Caco-2 (cell line): Measurements from ENCODE around the gene DDX39A. TPM values are rescaled to one million over a fixed set of nuclear protein-coding genes. Genes with fewer than 3 reads are reported as not detected.

ENCODE experiments used
- BruUV-seq: library from RNA; stranded (reverse); fragments of 400-500 nt; replicated peaks from 2 replicates; lab custom pipeline; 2021; lab: Mats Ljungman, UMichigan
- CTCF ChIA-PET: fragments of 300-600 bp; sonication (Branson Sonifier 250); formaldehyde crosslinking; loops from one replicate; lab custom pipeline; 2022; ENCODE audit warnings: antibody characterized with exemption; lab: Charles Lee
- POLR2A ChIA-PET: fragments of 300-600 bp; sonication (Branson Sonifier 250); formaldehyde crosslinking; loops from one replicate; lab custom pipeline; 2022; ENCODE audit warnings: antibody characterized with exemption; lab: Charles Lee
- DNase-seq, 2 experiments: peaks; one replicate each; pipeline versions ENCODE4 v3.0.0 to v3.0.0-alpha.2; 2020 to 2022
- H3K27me3 ChIP-seq: replicated peaks from 2 replicates; pipeline ENCODE4 v1.6.0; 2011; ENCODE audit warnings: low read length; ENCODE audit not compliant: control insufficient read depth, insufficient read depth
- H3K36me3 ChIP-seq: 2 replicates; pipeline ENCODE4 v1.5.1; 2011; ENCODE audit warnings: low read length; ENCODE audit not compliant: control insufficient read depth, insufficient read depth
- H3K4me1 ChIP-seq: fragments of 250-450 bp; sonication (Bioruptor Pico); 2 replicates; pipeline ENCODE4 v1.5.1; 2020; ENCODE audit warnings: mild to moderate bottlenecking
- H3K4me3 ChIP-seq: 2 replicates; pipeline ENCODE4 v1.5.1; 2011; ENCODE audit warnings: low read depth, mild to moderate bottlenecking, control low read depth, low read length
- H3K9me3 ChIP-seq: fragments of 250-450 bp; sonication (Bioruptor Pico); 2 replicates; pipeline ENCODE4 v1.5.1; 2020; ENCODE audit warnings: mild to moderate bottlenecking, moderate library complexity
- H3K27ac Mint-ChIP-seq: one replicate; pipeline ENCODE4 v1.8.0; 2022; ENCODE audit warnings: mixed read lengths; ENCODE audit not compliant: unreplicated experiment
- H3K27me3 Mint-ChIP-seq: one replicate; pipeline ENCODE4 v1.8.0; 2022; ENCODE audit warnings: mixed read lengths; ENCODE audit not compliant: insufficient read depth, unreplicated experiment
- H3K36me3 Mint-ChIP-seq: one replicate; pipeline ENCODE4 v1.8.0; 2022; ENCODE audit warnings: mild to moderate bottlenecking, mixed read lengths; ENCODE audit not compliant: insufficient read depth, unreplicated experiment
- H3K4me1 Mint-ChIP-seq: one replicate; pipeline ENCODE4 v1.8.0; 2022; ENCODE audit warnings: low read depth, mixed read lengths; ENCODE audit not compliant: unreplicated experiment
- H3K4me3 Mint-ChIP-seq: one replicate; pipeline ENCODE4 v1.8.0; 2022; ENCODE audit warnings: mild to moderate bottlenecking, moderate library complexity, mixed read lengths; ENCODE audit not compliant: unreplicated experiment
- H3K9me3 Mint-ChIP-seq: one replicate; pipeline ENCODE4 v1.8.0; 2022; ENCODE audit warnings: mixed read lengths; ENCODE audit not compliant: unreplicated experiment
- intact Hi-C: fragments of 100-400 bp; cut with micrococcal nuclease; formaldehyde crosslinking; loops from one replicate; pipeline ENCODE4 v1.10.0; 2022; ENCODE audit not compliant: unreplicated experiment
- total RNA-seq: library from RNA; stranded (reverse); gene quantifications from 2 replicates; pipeline ENCODE4 v1.2.3, GENCODE V29; 2022
- TF ChIP-seq, protein P1 (sequence below), 2 experiments: fragments of 200-600 bp in 1 of 2; IDR thresholded peaks; 1 replicate in 1 of 2; 2 replicates in 1 of 2; pipeline versions ENCODE4 v1.5.1 to v1.8.0; 2011 to 2022; ENCODE audit warnings: antibody characterized with exemption in 1 of 2, control low read depth in 1 of 2, inconsistent platforms in 1 of 2, low read depth in 1 of 2, low read length in 1 of 2, mild to moderate bottlenecking in 1 of 2, moderate library complexity in 1 of 2; ENCODE audit not compliant: insufficient read depth in 1 of 2, severe bottlenecking in 1 of 2, unreplicated experiment in 1 of 2

The DDX39A gene
- total RNA-seq, 1 experiment from 2014 or later: 118 TPM

DNA sequence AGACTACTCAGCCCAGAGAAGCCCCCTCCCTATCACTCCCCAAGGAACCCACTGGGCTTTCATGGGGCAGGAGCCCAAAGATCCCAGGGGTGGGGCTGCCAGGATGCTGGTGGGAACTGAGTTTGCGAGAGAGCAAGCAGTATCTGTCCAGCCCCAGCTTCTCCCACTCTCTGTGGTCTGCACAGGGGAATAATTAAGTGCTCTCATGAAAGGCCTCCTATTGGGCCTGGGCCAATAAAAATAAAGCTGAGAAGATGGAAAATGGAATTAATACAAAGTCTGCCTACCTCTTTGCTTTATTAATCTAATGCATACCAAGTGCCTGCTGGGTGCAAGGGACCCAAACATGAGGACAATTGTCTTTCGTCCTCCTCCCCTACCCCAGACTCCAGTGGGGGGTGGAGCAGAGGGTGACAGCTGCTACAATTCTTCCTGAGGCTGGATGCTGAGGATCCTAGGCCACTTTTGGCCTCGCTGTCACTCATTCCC, 5.4 kb downstream of the DDX39A start:
- H3K4me3 Mint-ChIP-seq: no peak overlapping the region
- Histone ChIP-seq H3K36me3 (peaks cover 4% of the 10 kb centered on the region), H3K4me1 (0 out of 2 replicates have a peak, but pooled peaks cover 4% of the 10 kb centered on the region), H3K27me3 (no peaks in the 10 kb centered on the region), H3K9me3 (no peaks in the 10 kb centered on the region), H3K4me3 (no peak overlapping the region)
- H3K4me1 Mint-ChIP-seq: peaks cover 14% of the 10 kb centered on the region
- TF ChIP-seq, protein P1, sequence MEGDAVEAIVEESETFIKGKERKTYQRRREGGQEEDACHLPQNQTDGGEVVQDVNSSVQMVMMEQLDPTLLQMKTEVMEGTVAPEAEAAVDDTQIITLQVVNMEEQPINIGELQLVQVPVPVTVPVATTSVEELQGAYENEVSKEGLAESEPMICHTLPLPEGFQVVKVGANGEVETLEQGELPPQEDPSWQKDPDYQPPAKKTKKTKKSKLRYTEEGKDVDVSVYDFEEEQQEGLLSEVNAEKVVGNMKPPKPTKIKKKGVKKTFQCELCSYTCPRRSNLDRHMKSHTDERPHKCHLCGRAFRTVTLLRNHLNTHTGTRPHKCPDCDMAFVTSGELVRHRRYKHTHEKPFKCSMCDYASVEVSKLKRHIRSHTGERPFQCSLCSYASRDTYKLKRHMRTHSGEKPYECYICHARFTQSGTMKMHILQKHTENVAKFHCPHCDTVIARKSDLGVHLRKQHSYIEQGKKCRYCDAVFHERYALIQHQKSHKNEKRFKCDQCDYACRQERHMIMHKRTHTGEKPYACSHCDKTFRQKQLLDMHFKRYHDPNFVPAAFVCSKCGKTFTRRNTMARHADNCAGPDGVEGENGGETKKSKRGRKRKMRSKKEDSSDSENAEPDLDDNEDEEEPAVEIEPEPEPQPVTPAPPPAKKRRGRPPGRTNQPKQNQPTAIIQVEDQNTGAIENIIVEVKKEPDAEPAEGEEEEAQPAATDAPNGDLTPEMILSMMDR (IDR thresholded peaks at IDR 0.05; ENCODE audit: insufficient read depth in 1 of 2, low read depth in 1 of 2, low read length in 1 of 2, severe bottlenecking in 1 of 2, unreplicated experiment in 1 of 2): no peak
- H3K27ac Mint-ChIP-seq: no peak overlapping the region
- H3K27me3 Mint-ChIP-seq: no peaks in the 10 kb centered on the region
- BruUV-seq: no TSS peak
- ChIA-PET POLR2A (no interaction called here), CTCF (no interaction called here)
- intact Hi-C loops: no loop called here
- H3K36me3 Mint-ChIP-seq: peaks cover 75% of the 10 kb centered on the region
- H3K9me3 Mint-ChIP-seq: no peaks in the 10 kb centered on the region
- no peak for DNase-seq

GRCh38 chr19:14412996-14413692, 6.0 kb downstream of the DDX39A start:
- no peaks in the 10 kb centered on the region for H3K27me3 Mint-ChIP-seq
- H3K36me3 Mint-ChIP-seq: peaks cover 76% of the 10 kb centered on the region
- Histone ChIP-seq H3K27me3 (no peaks in the 10 kb centered on the region), H3K9me3 (no peaks in the 10 kb centered on the region), H3K4me1 (0 out of 2 replicates have a peak, but pooled peaks cover 4% of the 10 kb centered on the region), H3K36me3 (peaks cover 4% of the 10 kb centered on the region), H3K4me3 (no peak overlapping the region)
- DNase-seq: no peak
- no peak overlapping the region for H3K27ac Mint-ChIP-seq
- CTCF ChIA-PET: no interaction called here
- POLR2A ChIA-PET: no interaction called here
- peaks cover 14% of the 10 kb centered on the region for H3K4me1 Mint-ChIP-seq
- no TSS peak for BruUV-seq
- no peak overlapping the region for H3K4me3 Mint-ChIP-seq
- H3K9me3 Mint-ChIP-seq: no peaks in the 10 kb centered on the region
- intact Hi-C loops: no loop called here
- TF ChIP-seq, protein P1 (IDR thresholded peaks at IDR 0.05; ENCODE audit: insufficient read depth in 1 of 2, low read depth in 1 of 2, low read length in 1 of 2, severe bottlenecking in 1 of 2, unreplicated experiment in 1 of 2): no peak

- no peak for DNase-seq
- ChIA-PET CTCF (no interaction called here), POLR2A (no interaction called here)
- intact Hi-C loops: no loop called here
- H3K4me3 Mint-ChIP-seq: no peak overlapping the region
- 0 out of 2 replicates have a peak, but pooled peaks cover 4% of the 10 kb centered on the region for H3K4me1 ChIP-seq
- no TSS peak for BruUV-seq
- no peaks in the 10 kb centered on the region for H3K27me3 ChIP-seq
- TF ChIP-seq, protein P1 (IDR thresholded peaks at IDR 0.05; ENCODE audit: insufficient read depth in 1 of 2, low read depth in 1 of 2, low read length in 1 of 2, severe bottlenecking in 1 of 2, unreplicated experiment in 1 of 2): no peak
- peaks cover 83% of the 10 kb centered on the region for H3K36me3 Mint-ChIP-seq
- H3K9me3 Mint-ChIP-seq: no peaks in the 10 kb centered on the region
- no peak overlapping the region for H3K4me3 ChIP-seq
- H3K36me3 ChIP-seq: peaks cover 4% of the 10 kb centered on the region
- peaks cover 14% of the 10 kb centered on the region for H3K4me1 Mint-ChIP-seq
- H3K9me3 ChIP-seq: no peaks in the 10 kb centered on the region
- H3K27ac Mint-ChIP-seq: no peak overlapping the region
- H3K27me3 Mint-ChIP-seq: no peaks in the 10 kb centered on the region
Observed at GRCh38 chr19:14412324-14412995, 6.7 kb downstream of the DDX39A start.
